Endothelial cell of umbilical vein (primary cell): ENCODE measurements around the gene SH3PXD2A. TPM values are rescaled to one million over a fixed set of nuclear protein-coding genes. Genes with fewer than 3 reads are reported as not detected.

Source experiments
- BruUV-seq: library from RNA; stranded (reverse); fragments of 400-500 nt; replicated peaks from 2 replicates; lab custom pipeline; 2021; lab: Mats Ljungman, UMichigan
- CTCF ChIA-PET: fragments of 300-600, 350-600 bp; sonication (Branson Sonifier 250); formaldehyde crosslinking; loops from one replicate; lab custom pipeline; 2021; ENCODE audit warnings: antibody characterized with exemption, inconsistent platforms; lab: Charles Lee
- POLR2A ChIA-PET: fragments of 300-600, 350-600 bp; sonication (Branson Sonifier 250); formaldehyde crosslinking; loops from one replicate; lab custom pipeline; 2021; ENCODE audit warnings: antibody characterized with exemption, inconsistent platforms; lab: Charles Lee
- DNase-seq: peaks from one replicate; pipeline ENCODE4 v3.0.0-alpha.2; 2011; ENCODE audit warnings: low read depth, low spot score
- FAIRE-seq: peaks from 2 replicates; lab custom pipeline; 2011; peaks lifted over from hg19 to GRCh38; lab: Jason Lieb, UNC
- H2AFZ ChIP-seq: 2 replicates; pipeline ENCODE4 v1.6.0; 2012; ENCODE audit warnings: low read depth, low read length, control low read depth, inconsistent platforms
- H3K27ac ChIP-seq: 2 replicates; pipeline ENCODE4 v1.5.1; 2011; ENCODE audit warnings: low read depth, mild to moderate bottlenecking, control low read depth, low read length, moderate library complexity; ENCODE audit not compliant: insufficient read depth
- H3K27me3 ChIP-seq, 2 experiments: 2 replicates each; pipeline versions ENCODE4 v1.6.0 to v1.6.1; 2011; ENCODE audit warnings: low read length in 2 of 2, mixed read lengths in 1 of 2; ENCODE audit not compliant: control insufficient read depth in 2 of 2, insufficient read depth in 2 of 2
- H3K36me3 ChIP-seq, 2 experiments: 2 replicates in 1 of 2; 3 replicates in 1 of 2; pipeline ENCODE4 v1.5.1; 2011; ENCODE audit warnings: low read length in 2 of 2, mild to moderate bottlenecking in 1 of 2, moderate library complexity in 1 of 2; ENCODE audit not compliant: control insufficient read depth in 2 of 2, insufficient read depth in 2 of 2; ENCODE audit errors: extremely low read depth in 1 of 2
- H3K4me1 ChIP-seq: 3 replicates; pipeline ENCODE4 v1.5.1; 2011; ENCODE audit warnings: mild to moderate bottlenecking, low read length; ENCODE audit not compliant: control insufficient read depth, insufficient read depth; ENCODE audit errors: extremely low read depth
- H3K4me2 ChIP-seq: 2 replicates; pipeline ENCODE4 v1.6.1; 2011; ENCODE audit warnings: low read length, control low read depth, mixed read lengths; ENCODE audit not compliant: insufficient read depth
- H3K4me3 ChIP-seq, 3 experiments: fragments of 200-600 bp in 1 of 3; sonication (generic), shearing (Covaris generic) in 1 of 3; replicated peaks in 1 of 3; 2 replicates each; pipeline ENCODE4 v1.5.1; 2011 to 2016; ENCODE audit warnings: control low read depth in 3 of 3, low read length in 3 of 3, mild to moderate bottlenecking in 2 of 3, inconsistent platforms in 1 of 3, low read depth in 1 of 3, moderate library complexity in 1 of 3; ENCODE audit not compliant: insufficient read depth in 1 of 3
- H3K79me2 ChIP-seq: 2 replicates; pipeline ENCODE4 v1.6.0; 2012; ENCODE audit warnings: low read length, inconsistent platforms; ENCODE audit not compliant: control insufficient read depth, insufficient read depth
- H3K9ac ChIP-seq: replicated peaks from 2 replicates; pipeline ENCODE3; 2011; ENCODE audit warnings: low read length, control low read depth; ENCODE audit not compliant: insufficient read depth; ENCODE audit errors: extremely low read depth
- H3K9me1 ChIP-seq: replicated peaks from 3 replicates; pipeline ENCODE4 v1.6.0; 2011; ENCODE audit warnings: mild to moderate bottlenecking, low read length; ENCODE audit not compliant: control insufficient read depth, insufficient read depth; ENCODE audit errors: extremely low read depth
- H3K9me3 ChIP-seq: replicated peaks from 2 replicates; pipeline ENCODE4 v1.5.1; 2012; ENCODE audit warnings: low read length, inconsistent platforms; ENCODE audit not compliant: control insufficient read depth, insufficient read depth
- H4K20me1 ChIP-seq: replicated peaks from 2 replicates; pipeline ENCODE3; 2011; ENCODE audit warnings: mild to moderate bottlenecking, low read length; ENCODE audit not compliant: control insufficient read depth, insufficient read depth; ENCODE audit errors: extremely low read depth
- CTCF ChIP-seq, 2 donors: IDR thresholded peaks; 1 replicate in 1 of 2; 2 replicates in 1 of 2; pipeline ENCODE4 v1.5.1; 2011; ENCODE audit warnings: low read length in 2 of 2, mild to moderate bottlenecking in 2 of 2, moderate library complexity in 2 of 2, control low read depth in 1 of 2, inconsistent platforms in 1 of 2, low read depth in 1 of 2; ENCODE audit not compliant: insufficient read depth in 1 of 2; ENCODE audit errors: extremely low read depth in 1 of 2
- EZH2 ChIP-seq: IDR thresholded peaks from 2 replicates; pipeline ENCODE4 v1.6.1; 2012; ENCODE audit warnings: borderline replicate concordance, low read depth, mild to moderate bottlenecking, moderate library complexity, low read length, inconsistent platforms; ENCODE audit not compliant: severe bottlenecking
- FOS ChIP-seq: IDR thresholded peaks from 2 replicates; pipeline ENCODE4 v1.6.1; 2011; ENCODE audit warnings: mild to moderate bottlenecking, low read length, moderate library complexity, borderline replicate concordance; ENCODE audit not compliant: insufficient read depth
- GATA2 ChIP-seq: IDR thresholded peaks from 2 replicates; pipeline ENCODE4 v1.7.0; 2011; ENCODE audit warnings: low read depth, mild to moderate bottlenecking, moderate library complexity, mixed read lengths, low read length; ENCODE audit not compliant: insufficient read length, insufficient read depth
- JUN ChIP-seq: IDR thresholded peaks from 2 replicates; pipeline ENCODE4 v1.6.1; 2011; ENCODE audit warnings: borderline replicate concordance, low read depth; ENCODE audit not compliant: insufficient read length, insufficient read depth
- MAX ChIP-seq: IDR thresholded peaks from 2 replicates; pipeline ENCODE4 v1.6.1; 2011; ENCODE audit not compliant: insufficient read depth, insufficient read length
- MYC ChIP-seq: IDR thresholded peaks from one replicate; pipeline ENCODE4 v1.6.1; 2011; ENCODE audit warnings: mild to moderate bottlenecking, low read depth, low read length
- POLR2A ChIP-seq: IDR thresholded peaks from 2 replicates; pipeline ENCODE4 v1.6.1; 2012; ENCODE audit warnings: low read depth, mild to moderate bottlenecking, control low read depth, low read length
- POLR2AphosphoS5 ChIP-seq: IDR thresholded peaks from 2 replicates; pipeline ENCODE4 v1.6.1; 2012; ENCODE audit warnings: low read depth, mild to moderate bottlenecking, control low read depth, low read length, moderate library complexity; ENCODE audit not compliant: insufficient read depth
- dilution Hi-C: fragments of 300-500 bp; cut with MboI; formaldehyde crosslinking; loops from one replicate; pipeline ENCODE4 v1.15.0; 2019; ENCODE audit warnings: low sequenced_read_pairs; ENCODE audit not compliant: extremely low pct_ligation_motif_present
- intact Hi-C: fragments of 100-400 bp; cut with micrococcal nuclease; formaldehyde crosslinking; loops from one replicate; pipeline ENCODE4 v1.10.0; 2022
- polyA plus RNA-seq, 4 experiments: library from polyadenylated mRNA; depleted of rRNA in 3 of 4; stranded (reverse) in 3 of 4; unstranded in 1 of 4; fragments of >200 nt; gene quantifications; 2 replicates each; pipeline versions ENCODE4 v1.2.1 to v1.2.3, GENCODE V29; 2011 to 2012; ENCODE audit warnings: missing spikeins in 1 of 4
- total RNA-seq: library from RNA; stranded (reverse); gene quantifications from 2 replicates; pipeline ENCODE4 v1.2.3, GENCODE V29; 2021

Gene SH3PXD2A
- total and polyA plus RNA-seq, 2 donors (not counting 3 experiments of a cell fraction or from before 2014, with no cell fraction given), result 1.4 to 5.1 TPM

GRCh38 chr10:103819493-103819892 is 35.9 kb downstream of the SH3PXD2A start:
- Histone ChIP-seq H3K9me3 (no peaks in the 10 kb centered on the region), H3K36me3 (no peaks in the 10 kb centered on the region), H3K4me2 (no peak overlapping the region), H4K20me1 (no peaks in the 10 kb centered on the region), H3K4me1 (peaks cover 6% of the 10 kb centered on the region), H3K27ac (no peak overlapping the region), H3K9me1 (no peaks in the 10 kb centered on the region), H3K79me2 (no peaks in the 10 kb centered on the region), H3K27me3 (peaks cover 0 to 2% of the 10 kb centered on the region in 2 experiments), H3K9ac (no peak overlapping the region), H2AFZ (no peak overlapping the region), H3K4me3 (no peak overlapping the region)
- no TSS peak for BruUV-seq
- CTCF ChIA-PET, result no interaction called here
- TF ChIP-seq JUN (no peak), POLR2AphosphoS5 (no peak), MYC (no peak), CTCF (IDR thresholded peaks at IDR 0.05; ENCODE audit: extremely low read depth in 1 of 2, insufficient read depth in 1 of 2, low read depth in 1 of 2, low read length in 2 of 2) (no peak), FOS (no peak), MAX (no peak), POLR2A (no peak), EZH2 (no peak), GATA2 (no peak)
- POLR2A ChIA-PET, result no interaction called here
- dilution Hi-C loops, result no loop called here
- no peak for DNase-seq
- no peak for FAIRE-seq
- intact Hi-C loops, result no loop called here
